H9 (cell line): ENCODE measurements around the gene NUP214. TPM values are rescaled to one million over a fixed set of nuclear protein-coding genes. Genes with fewer than 3 reads are reported as not detected.

Source experiments
- DNase-seq: peaks from one replicate; pipeline ENCODE4 v3.0.0-alpha.2; 2017
- H2AFZ ChIP-seq: one replicate; pipeline ENCODE4 v1.6.1; 2013; ENCODE audit warnings: mild to moderate bottlenecking, low read length, control low read depth, moderate library complexity
- H2AK5ac ChIP-seq: 2 replicates; pipeline ENCODE4 v1.6.1; 2013; ENCODE audit warnings: low read length, control low read depth, mixed read lengths; ENCODE audit not compliant: insufficient read length
- H2BK120ac ChIP-seq: one replicate; pipeline ENCODE4 v1.6.1; 2013; ENCODE audit warnings: low read depth, mild to moderate bottlenecking, low read length, control low read depth, inconsistent platforms; ENCODE audit not compliant: poor library complexity, severe bottlenecking
- H2BK12ac ChIP-seq: 2 replicates; pipeline ENCODE4 v1.6.1; 2013; ENCODE audit warnings: low read length, control low read depth, mixed read lengths, low read depth; ENCODE audit not compliant: insufficient read length
- H2BK15ac ChIP-seq: 2 replicates; pipeline ENCODE4 v1.6.1; 2013; ENCODE audit warnings: low read depth, low read length, control low read depth
- H2BK20ac ChIP-seq: one replicate; pipeline ENCODE4 v1.6.1; 2013; ENCODE audit warnings: low read depth, mild to moderate bottlenecking, low read length, control low read depth, inconsistent platforms; ENCODE audit not compliant: poor library complexity, severe bottlenecking
- H2BK5ac ChIP-seq: 2 replicates; pipeline ENCODE4 v1.6.1; 2013; ENCODE audit warnings: low read length, control low read depth, mixed read lengths; ENCODE audit not compliant: insufficient read length
- H3K14ac ChIP-seq: 2 replicates; pipeline ENCODE4 v1.6.1; 2013; ENCODE audit warnings: low read length, control low read depth; ENCODE audit not compliant: insufficient read depth
- H3K18ac ChIP-seq: 2 replicates; pipeline ENCODE4 v1.6.1; 2013; ENCODE audit warnings: low read depth, mild to moderate bottlenecking, mixed read lengths, low read length, control low read depth; ENCODE audit not compliant: insufficient read length
- H3K23ac ChIP-seq: 2 replicates; pipeline ENCODE4 v1.6.1; 2013; ENCODE audit warnings: low read length, control low read depth, mixed read lengths, low read depth; ENCODE audit not compliant: insufficient read length
- H3K23me2 ChIP-seq: 2 replicates; pipeline ENCODE4 v1.6.1; 2013; ENCODE audit warnings: low read depth, mild to moderate bottlenecking, mixed read lengths, low read length, control low read depth; ENCODE audit not compliant: insufficient read length, poor library complexity, severe bottlenecking
- H3K27ac ChIP-seq: 2 replicates; pipeline ENCODE4 v1.5.1; 2013; ENCODE audit warnings: low read length, control low read depth, mixed read lengths, low read depth; ENCODE audit not compliant: insufficient read length
- H3K27me3 ChIP-seq: 2 replicates; pipeline ENCODE4 v1.6.1; 2013; ENCODE audit warnings: low read length, control low read depth, inconsistent platforms; ENCODE audit not compliant: insufficient read depth
- H3K4ac ChIP-seq: 2 replicates; pipeline ENCODE4 v1.6.1; 2013; ENCODE audit warnings: low read depth, mild to moderate bottlenecking, control low read depth, inconsistent platforms, low read length, moderate library complexity
- H3K4me1 ChIP-seq: 2 replicates; pipeline ENCODE4 v1.6.1; 2013; ENCODE audit warnings: low read length, control low read depth, inconsistent platforms; ENCODE audit not compliant: insufficient read depth
- H3K4me2 ChIP-seq: 2 replicates; pipeline ENCODE4 v1.6.1; 2013; ENCODE audit warnings: low read length, control low read depth, mixed read lengths; ENCODE audit not compliant: insufficient read length, insufficient read depth
- H3K56ac ChIP-seq: 2 replicates; pipeline ENCODE4 v1.6.1; 2013; ENCODE audit warnings: low read depth, mild to moderate bottlenecking, mixed read lengths, low read length, control low read depth; ENCODE audit not compliant: insufficient read length
- H3K79me1 ChIP-seq: 2 replicates; pipeline ENCODE4 v1.6.1; 2013; ENCODE audit warnings: low read depth, mild to moderate bottlenecking, moderate library complexity, low read length, control low read depth, inconsistent platforms; ENCODE audit not compliant: insufficient read depth, poor library complexity, severe bottlenecking
- H3K79me2 ChIP-seq: 2 replicates; pipeline ENCODE4 v1.6.1; 2013; ENCODE audit warnings: low read length, control low read depth, inconsistent platforms; ENCODE audit not compliant: insufficient read depth
- H3K9ac ChIP-seq: 2 replicates; pipeline ENCODE4 v1.6.1; 2013; ENCODE audit warnings: low read length, control low read depth, mixed read lengths; ENCODE audit not compliant: insufficient read length; ENCODE audit errors: extremely low read depth
- H3K9me3 ChIP-seq: one replicate; pipeline ENCODE4 v1.6.1; 2013; ENCODE audit warnings: low read depth, low read length, inconsistent platforms; ENCODE audit not compliant: control insufficient read depth
- H3T11ph ChIP-seq: one replicate; pipeline ENCODE4 v1.6.1; 2013; ENCODE audit warnings: mild to moderate bottlenecking, low read length, control low read depth, inconsistent platforms
- H4K20me1 ChIP-seq: one replicate; pipeline ENCODE4 v1.6.1; 2013; ENCODE audit not compliant: control insufficient read depth, insufficient read length, insufficient read depth
- H4K5ac ChIP-seq: 2 replicates; pipeline ENCODE4 v1.6.1; 2013; ENCODE audit warnings: low read depth, mild to moderate bottlenecking, mixed read lengths, low read length, control low read depth; ENCODE audit not compliant: insufficient read length
- H4K8ac ChIP-seq: replicated peaks from 2 replicates; pipeline ENCODE4 v1.6.1; 2013; ENCODE audit warnings: low read length, control low read depth, mixed read lengths, low read depth; ENCODE audit not compliant: insufficient read length
- H4K91ac ChIP-seq: 2 replicates; pipeline ENCODE4 v1.6.1; 2013; ENCODE audit warnings: low read depth, mild to moderate bottlenecking, moderate library complexity, mixed read lengths, low read length, control low read depth; ENCODE audit not compliant: insufficient read length
- H3K27ac Mint-ChIP-seq, 3 experiments: 2 replicates in 2 of 3; 3 replicates in 1 of 3; pipeline ENCODE4 v1.8.0; 2020 to 2021; ENCODE audit warnings: mixed read lengths in 3 of 3, mild to moderate bottlenecking in 1 of 3, moderate library complexity in 1 of 3
- H3K27me3 Mint-ChIP-seq: 2 replicates; pipeline ENCODE4 v1.8.0; 2021; ENCODE audit warnings: low read depth, mild to moderate bottlenecking, moderate library complexity, mixed read lengths
- H3K36me3 Mint-ChIP-seq, 3 experiments: 2 replicates in 2 of 3; 3 replicates in 1 of 3; pipeline ENCODE4 v1.8.0; 2020 to 2021; ENCODE audit warnings: low read depth in 3 of 3, mixed read lengths in 3 of 3; ENCODE audit not compliant: insufficient read depth in 1 of 3
- H3K4me1 Mint-ChIP-seq, 2 experiments: 2 replicates each; pipeline ENCODE4 v1.8.0; 2020; ENCODE audit warnings: mixed read lengths in 2 of 2
- H3K4me3 Mint-ChIP-seq, 2 experiments: 2 replicates in 1 of 2; 3 replicates in 1 of 2; pipeline ENCODE4 v1.8.0; 2020 to 2021; ENCODE audit warnings: mild to moderate bottlenecking in 2 of 2, mixed read lengths in 2 of 2, moderate library complexity in 1 of 2
- H3K9me3 Mint-ChIP-seq, 2 experiments: 2 replicates in 1 of 2; 3 replicates in 1 of 2; pipeline ENCODE4 v1.8.0; 2020; ENCODE audit warnings: mild to moderate bottlenecking in 2 of 2, mixed read lengths in 2 of 2, moderate library complexity in 1 of 2
- WGBS: extraction: QIAGEN DNeasy Blood & Tissue Kit; methylation state at CpG from one replicate; pipeline ENCODE4 v1.1.7; 2013; ENCODE audit warnings: missing lambda C conversion rate, low lambda C conversion rate, mixed read lengths; ENCODE audit not compliant: insufficient read length; ENCODE audit errors: extremely low coverage; 5-methylcytosine and 5-hydroxymethylcytosine counted together
- total RNA-seq: library from RNA; stranded (reverse); gene quantifications from 2 replicates; pipeline ENCODE4 v1.2.1, GENCODE V29; 2021
- TF ChIP-seq, protein P1 (sequence below): fragments of 200-600 bp; sonication (generic); conservative IDR thresholded peaks from 3 replicates; pipeline ENCODE4 v1.8.0; 2021; ENCODE audit warnings: antibody characterized with exemption, mild to moderate bottlenecking

Gene NUP214
- total RNA-seq, 1 experiment from 2014 or later = 53.8 TPM

DNA sequence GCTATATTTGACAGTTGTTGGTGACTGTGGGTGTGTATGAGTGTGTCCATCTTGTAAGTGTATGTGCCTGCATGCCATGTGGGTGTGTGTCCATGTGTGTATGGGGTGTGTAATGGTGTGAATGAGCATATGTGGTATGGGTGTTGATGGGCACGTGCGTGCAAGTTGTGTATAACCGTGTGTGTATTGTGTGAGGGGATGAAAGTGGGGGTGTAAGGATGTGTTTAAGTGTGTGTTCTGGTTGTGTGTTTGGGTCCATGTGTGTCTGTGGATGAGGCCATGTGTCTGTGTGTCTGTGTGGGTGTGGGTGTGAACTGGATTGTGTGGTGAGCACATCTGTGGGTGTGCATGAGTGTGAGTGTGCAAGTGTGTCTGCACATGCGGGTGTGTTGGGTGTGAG, 156.8 kb downstream of the NUP214 start:
- Mint-ChIP-seq H3K4me1 (peaks cover 9 to 21% of the 10 kb centered on the region in 2 experiments), H3K27me3 (peaks cover 56% of the 10 kb centered on the region)
- H3K27me3 ChIP-seq = peaks cover 4% of the 10 kb centered on the region; the same call in 1 of the 2 replicates

More for the DNA sequence above, 156.8 kb downstream of the NUP214 start:
- no peak overlapping the region for H4K91ac ChIP-seq
- no peak overlapping the region for H3K4me2 ChIP-seq
- no peak overlapping the region for H2BK5ac ChIP-seq
- no peak overlapping the region for H3K56ac ChIP-seq
- H3K79me1 ChIP-seq = no peaks in the 10 kb centered on the region
- H4K20me1 ChIP-seq = peaks cover 6% of the 10 kb centered on the region
- no peak overlapping the region for H2BK12ac ChIP-seq
- Mint-ChIP-seq H3K36me3 (no peaks in the 10 kb centered on the region; a peak in 1 of 7 replicates), H3K9me3 (no peaks in the 10 kb centered on the region; a peak in 2 of 5 replicates), H3K27ac (no peak overlapping the region; a peak in 2 of 7 replicates), H3K4me3 (peak overlapping the region; percentile 38 to 76)
- H2BK120ac ChIP-seq = no peak overlapping the region
- no peak overlapping the region for H2AFZ ChIP-seq
- H3K27ac ChIP-seq = no peak overlapping the region
- TF ChIP-seq, protein P1, sequence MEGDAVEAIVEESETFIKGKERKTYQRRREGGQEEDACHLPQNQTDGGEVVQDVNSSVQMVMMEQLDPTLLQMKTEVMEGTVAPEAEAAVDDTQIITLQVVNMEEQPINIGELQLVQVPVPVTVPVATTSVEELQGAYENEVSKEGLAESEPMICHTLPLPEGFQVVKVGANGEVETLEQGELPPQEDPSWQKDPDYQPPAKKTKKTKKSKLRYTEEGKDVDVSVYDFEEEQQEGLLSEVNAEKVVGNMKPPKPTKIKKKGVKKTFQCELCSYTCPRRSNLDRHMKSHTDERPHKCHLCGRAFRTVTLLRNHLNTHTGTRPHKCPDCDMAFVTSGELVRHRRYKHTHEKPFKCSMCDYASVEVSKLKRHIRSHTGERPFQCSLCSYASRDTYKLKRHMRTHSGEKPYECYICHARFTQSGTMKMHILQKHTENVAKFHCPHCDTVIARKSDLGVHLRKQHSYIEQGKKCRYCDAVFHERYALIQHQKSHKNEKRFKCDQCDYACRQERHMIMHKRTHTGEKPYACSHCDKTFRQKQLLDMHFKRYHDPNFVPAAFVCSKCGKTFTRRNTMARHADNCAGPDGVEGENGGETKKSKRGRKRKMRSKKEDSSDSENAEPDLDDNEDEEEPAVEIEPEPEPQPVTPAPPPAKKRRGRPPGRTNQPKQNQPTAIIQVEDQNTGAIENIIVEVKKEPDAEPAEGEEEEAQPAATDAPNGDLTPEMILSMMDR = no peak
- DNase-seq = no peak
- no peak overlapping the region for H3K4ac ChIP-seq
- no peak overlapping the region for H2BK15ac ChIP-seq
- H3K4me1 ChIP-seq = no peaks in the 10 kb centered on the region; the same call in 1 of the 2 replicates
- H3T11ph ChIP-seq = no peak overlapping the region
- peaks cover 9% of the 10 kb centered on the region for H3K23me2 ChIP-seq
- no peak overlapping the region for H3K14ac ChIP-seq
- no peak overlapping the region for H2BK20ac ChIP-seq
- H3K79me2 ChIP-seq = no peaks in the 10 kb centered on the region
- no peak overlapping the region for H3K18ac ChIP-seq
- no peaks in the 10 kb centered on the region for H3K9me3 ChIP-seq
- no peak overlapping the region for H3K23ac ChIP-seq
- H3K9ac ChIP-seq = no peak overlapping the region
- H4K8ac ChIP-seq = no peak overlapping the region
- H4K5ac ChIP-seq = no peak overlapping the region
- 100% methylated on average over 3 of the region's 4 CpGs for WGBS
- no peak overlapping the region for H2AK5ac ChIP-seq
